B cell (primary cell): ENCODE data around the gene LSM3. TPM values are rescaled to one million over a fixed set of nuclear protein-coding genes. Genes with fewer than 3 reads are reported as not detected.

Source experiments
- ATAC-seq: fragments of 200-7000 bp; cut with Tn5 transposase; one replicate; pipeline ENCODE4 v1.10.0; 2021; ENCODE audit warnings: low read depth, mild to moderate bottlenecking, moderate number of reproducible peaks, moderate library complexity
- CTCF ChIA-PET: fragments of 350-600 bp; sonication (Branson Sonifier 250); formaldehyde crosslinking; loops from one replicate; lab custom pipeline; 2021; ENCODE audit warnings: antibody characterized with exemption, inconsistent platforms; lab: Charles Lee
- POLR2A ChIA-PET: fragments of 350-600 bp; sonication (Branson Sonifier 250); formaldehyde crosslinking; loops from one replicate; lab custom pipeline; 2021; ENCODE audit warnings: antibody characterized with exemption; lab: Charles Lee
- DNase-seq: peaks from one replicate; pipeline ENCODE4 v3.0.0; 2013
- H2AFZ ChIP-seq: 2 replicates; pipeline ENCODE4 v1.6.1; 2012; ENCODE audit warnings: mild to moderate bottlenecking, low read depth, low read length; ENCODE audit not compliant: insufficient read depth, poor library complexity, severe bottlenecking
- H3K27ac ChIP-seq, 2 donors: 1 replicate in 1 of 2; 2 replicates in 1 of 2; pipeline ENCODE4 v1.5.1; 2012 to 2013; ENCODE audit warnings: low read length in 2 of 2, mild to moderate bottlenecking in 2 of 2, moderate library complexity in 1 of 2
- H3K27me3 ChIP-seq, 4 experiments: fragments of 200-600 bp in 1 of 4; sonication (generic) in 1 of 4; replicated peaks in 1 of 4; 1 replicate in 2 of 4; 2 replicates in 2 of 4; pipeline versions ENCODE4 v1.6.1 to v1.7.0; 2013 to 2016; ENCODE audit warnings: low read length in 3 of 4, mild to moderate bottlenecking in 2 of 4, mixed read lengths in 1 of 4, moderate library complexity in 1 of 4; ENCODE audit not compliant: insufficient read depth in 4 of 4, control insufficient read depth in 3 of 4; ENCODE audit errors: control extremely low read depth in 1 of 4
- H3K36me3 ChIP-seq, 2 experiments: replicated peaks in 1 of 2; 1 replicate in 1 of 2; 2 replicates in 1 of 2; pipeline versions ENCODE4 v1.6.1 to v1.7.1; 2013; ENCODE audit warnings: low read length in 1 of 2; ENCODE audit not compliant: insufficient read depth in 2 of 2, control insufficient read depth in 1 of 2; ENCODE audit errors: control extremely low read depth in 1 of 2, extremely low read depth in 1 of 2
- H3K4me1 ChIP-seq, 2 donors: fragments of 200-600 bp in 1 of 2; sonication (generic) in 1 of 2; 1 replicate in 1 of 2; 2 replicates in 1 of 2; pipeline versions ENCODE4 v1.5.1 to v1.6.1; 2013 to 2017; ENCODE audit warnings: low read length in 2 of 2; ENCODE audit not compliant: control insufficient read depth in 2 of 2, insufficient read depth in 2 of 2
- H3K4me2 ChIP-seq: replicated peaks from 2 replicates; pipeline ENCODE3; 2012; ENCODE audit warnings: mild to moderate bottlenecking, low read depth, low read length; ENCODE audit not compliant: poor library complexity, severe bottlenecking
- H3K4me3 ChIP-seq, 5 experiments: fragments of 200-600 bp in 1 of 5; sonication (generic) in 1 of 5; 1 replicate in 3 of 5; 2 replicates in 2 of 5; pipeline versions ENCODE4 v1.5.1 to v1.7.0; 2011 to 2016; ENCODE audit warnings: low read length in 4 of 5, mild to moderate bottlenecking in 4 of 5, low read depth in 2 of 5, control low read depth in 1 of 5, moderate library complexity in 1 of 5; ENCODE audit not compliant: insufficient read depth in 1 of 5; ENCODE audit errors: control extremely low read depth in 1 of 5, extremely low read depth in 1 of 5
- H3K79me2 ChIP-seq: fragments of 200-600 bp; sonication (generic); one replicate; pipeline ENCODE4 v1.6.0; 2016; ENCODE audit warnings: low read length; ENCODE audit not compliant: control insufficient read depth, insufficient read depth
- H3K9ac ChIP-seq: fragments of 200-600 bp; sonication (generic); 2 replicates; pipeline ENCODE4 v1.6.1; 2017; ENCODE audit warnings: mild to moderate bottlenecking, low read length, moderate library complexity
- H3K9me3 ChIP-seq, 3 donors: one replicate each; pipeline versions ENCODE4 v1.6.1 to v1.7.1; 2013; ENCODE audit warnings: low read length in 2 of 3; ENCODE audit not compliant: control insufficient read depth in 2 of 3, insufficient read depth in 1 of 3; ENCODE audit errors: control extremely low read depth in 1 of 3
- H4K20me1 ChIP-seq: 2 replicates; pipeline ENCODE4 v1.6.0; 2012; ENCODE audit warnings: mild to moderate bottlenecking, low read length; ENCODE audit not compliant: insufficient read depth, control insufficient read depth, poor library complexity, severe bottlenecking
- H3K27ac Mint-ChIP-seq: one replicate; pipeline ENCODE4 v1.8.0; 2021; ENCODE audit warnings: mixed read lengths
- H3K27me3 Mint-ChIP-seq: one replicate; pipeline ENCODE4 v1.8.0; 2021; ENCODE audit warnings: mixed read lengths
- H3K4me1 Mint-ChIP-seq: one replicate; pipeline ENCODE4 v1.8.0; 2021; ENCODE audit warnings: mixed read lengths
- H3K4me3 Mint-ChIP-seq: one replicate; pipeline ENCODE4 v1.8.0; 2021; ENCODE audit warnings: mixed read lengths
- H3K9me3 Mint-ChIP-seq: one replicate; pipeline ENCODE4 v1.8.0; 2022; ENCODE audit warnings: mixed read lengths; ENCODE audit not compliant: insufficient read depth
- CTCF ChIP-seq: fragments of 200-600 bp; IDR thresholded peaks from one replicate; pipeline ENCODE4 v1.8.0; 2022; ENCODE audit warnings: antibody characterized with exemption, mild to moderate bottlenecking
- EZH2 ChIP-seq: IDR thresholded peaks from 2 replicates; pipeline ENCODE4 v1.6.1; 2012; ENCODE audit warnings: borderline replicate concordance, low read depth, mild to moderate bottlenecking, moderate library complexity, low read length; ENCODE audit not compliant: insufficient read depth, poor library complexity, severe bottlenecking
- WGBS: methylation state at CpG from one replicate; pipeline ENCODE4 v1.1.5; 2013; ENCODE audit warnings: missing lambda C conversion rate; ENCODE audit not compliant: insufficient coverage; 5-methylcytosine and 5-hydroxymethylcytosine counted together
- intact Hi-C: fragments of 100-400 bp; cut with micrococcal nuclease; formaldehyde crosslinking; loops from one replicate; pipeline ENCODE4 v1.10.0; 2022
- polyA plus RNA-seq: library from polyadenylated mRNA; depleted of rRNA; stranded (reverse); fragments of >200 nt; gene quantifications from 2 replicates; pipeline ENCODE4 v1.2.3, GENCODE V29; 2012
- total RNA-seq, 2 donors: library from RNA; stranded (reverse); fragments of 120-200 nt in 1 of 2; gene quantifications; 1 replicate in 1 of 2; 2 replicates in 1 of 2; pipeline versions ENCODE4 v1.2.3 to v1.2.4, GENCODE V29; 2013 to 2022

The LSM3 gene
- total and polyA plus RNA-seq, 2 donors (not counting 1 experiment from before 2014, with no cell fraction given): 2.8 to 10.0 TPM

- ChIA-PET CTCF (no interaction called here), POLR2A (no interaction called here)
- H3K79me2 ChIP-seq: no peaks in the 10 kb centered on the region
- no peaks in the 10 kb centered on the region for H3K9me3 ChIP-seq
- no peaks in the 10 kb centered on the region for H3K27me3 ChIP-seq
- 94% methylated on average over 10 of the region's 12 CpGs for WGBS
- Mint-ChIP-seq H3K9me3 (no peaks in the 10 kb centered on the region), H3K27me3 (no peaks in the 10 kb centered on the region), H3K4me3 (no peak overlapping the region), H3K27ac (peak overlapping the region; percentile 65), H3K4me1 (peaks cover 17% of the 10 kb centered on the region)
- intact Hi-C loops: no loop called here
- H3K9ac ChIP-seq: no peak overlapping the region
- ATAC-seq: no peak
- DNase-seq: no peak
- H3K4me3 ChIP-seq: no peak overlapping the region
- no peak overlapping the region for H2AFZ ChIP-seq
- H3K36me3 ChIP-seq: peaks cover 0 to 59% of the 10 kb centered on the region in 2 experiments
- no peak overlapping the region for H3K4me2 ChIP-seq
- no peak overlapping the region for H3K27ac ChIP-seq
- H3K4me1 ChIP-seq: peaks cover 18 to 21% of the 10 kb centered on the region in 2 donors
- TF ChIP-seq CTCF (no peak), EZH2 (no peak)
- no peaks in the 10 kb centered on the region for H4K20me1 ChIP-seq
These were observed 31.0 kb upstream of the LSM3 start for GRCh38 chr3:14147617-14148016.

- H3K27ac Mint-ChIP-seq: no peak overlapping the region
- intact Hi-C loops: no loop called here
- no peaks in the 10 kb centered on the region for H3K9me3 Mint-ChIP-seq
- H4K20me1 ChIP-seq: no peaks in the 10 kb centered on the region
- no peak overlapping the region for H3K4me3 ChIP-seq
- no peak overlapping the region for H3K4me3 Mint-ChIP-seq
- no peak for DNase-seq
- peaks cover 17% of the 10 kb centered on the region for H3K4me1 Mint-ChIP-seq
- H3K9me3 ChIP-seq: no peaks in the 10 kb centered on the region
- no peak overlapping the region for H2AFZ ChIP-seq
- H3K9ac ChIP-seq: no peak overlapping the region
- peaks cover 18 to 21% of the 10 kb centered on the region in 2 donors for H3K4me1 ChIP-seq
- no peaks in the 10 kb centered on the region for H3K79me2 ChIP-seq
- ChIA-PET POLR2A (no interaction called here), CTCF (interaction anchor here (0.7 to 1.1 kb wide), 2 partner anchors 310 to 320 kb away, joined by 3 read pairs; no protein-coding TSS in a partner anchor)
- no peaks in the 10 kb centered on the region for H3K27me3 ChIP-seq
- no peak overlapping the region for H3K27ac ChIP-seq
- peaks cover 0 to 61% of the 10 kb centered on the region in 2 experiments for H3K36me3 ChIP-seq
- no peak for TF ChIP-seq EZH2
- TF ChIP-seq CTCF: no peak
- no peaks in the 10 kb centered on the region for H3K27me3 Mint-ChIP-seq
- no peak for ATAC-seq
- WGBS: 96% methylated on average over 28 of the region's 28 CpGs
- no peak overlapping the region for H3K4me2 ChIP-seq
These were observed 30.3 kb upstream of the LSM3 start for GRCh38 chr3:14148041-14148985.
